Calu3 (cell line): Measurements from ENCODE around the gene PARM1. TPM values are rescaled to one million over a fixed set of nuclear protein-coding genes. Genes with fewer than 3 reads are reported as not detected.

ENCODE experiments used
- BruUV-seq: library from RNA; stranded (reverse); fragments of 400-500 nt; replicated peaks from 2 replicates; lab custom pipeline; 2021; lab: Mats Ljungman, UMichigan
- CTCF ChIA-PET: fragments of 300-600 bp; sonication (Branson Sonifier 250); formaldehyde crosslinking; loops from one replicate; lab custom pipeline; 2022; ENCODE audit warnings: antibody characterized with exemption; lab: Charles Lee
- DNase-seq: peaks from one replicate; pipeline ENCODE4 v3.0.0; 2022
- H3K27ac Mint-ChIP-seq: one replicate; pipeline ENCODE4 v1.8.0; 2022; ENCODE audit warnings: mixed read lengths; ENCODE audit not compliant: unreplicated experiment
- H3K27me3 Mint-ChIP-seq: one replicate; pipeline ENCODE4 v1.8.0; 2022; ENCODE audit warnings: mixed read lengths; ENCODE audit not compliant: unreplicated experiment
- H3K36me3 Mint-ChIP-seq: one replicate; pipeline ENCODE4 v1.8.0; 2022; ENCODE audit warnings: mild to moderate bottlenecking, moderate library complexity, mixed read lengths; ENCODE audit not compliant: insufficient read depth, unreplicated experiment
- H3K4me1 Mint-ChIP-seq: one replicate; pipeline ENCODE4 v1.8.0; 2022; ENCODE audit warnings: mild to moderate bottlenecking, low read depth, mixed read lengths; ENCODE audit not compliant: unreplicated experiment
- H3K4me3 Mint-ChIP-seq: one replicate; pipeline ENCODE4 v1.8.0; 2022; ENCODE audit warnings: mild to moderate bottlenecking, low read depth, moderate library complexity, mixed read lengths; ENCODE audit not compliant: unreplicated experiment
- H3K9me3 Mint-ChIP-seq: one replicate; pipeline ENCODE4 v1.8.0; 2022; ENCODE audit warnings: low read depth, mixed read lengths; ENCODE audit not compliant: unreplicated experiment
- CTCF ChIP-seq: fragments of 200-600 bp; IDR thresholded peaks from one replicate; pipeline ENCODE4 v1.8.0; 2022; ENCODE audit warnings: antibody characterized with exemption; ENCODE audit not compliant: unreplicated experiment
- intact Hi-C: fragments of 100-400 bp; cut with micrococcal nuclease; formaldehyde crosslinking; loops from one replicate; pipeline ENCODE4 v1.10.0; 2022; ENCODE audit not compliant: unreplicated experiment
- total RNA-seq: library from RNA; stranded (reverse); gene quantifications from 2 replicates; pipeline ENCODE4 v1.2.3, GENCODE V29; 2022

The PARM1 gene
- total RNA-seq, 1 experiment from 2014 or later: 4.4 TPM

GRCh38 chr4:74975082-74975481 is 42.2 kb downstream of the PARM1 start:
- Mint-ChIP-seq H3K4me1 (no peaks in the 10 kb centered on the region), H3K9me3 (peaks cover 5% of the 10 kb centered on the region)
- no peak for TF ChIP-seq CTCF

GRCh38 chr4:74975848-74976824 is 43.2 kb downstream of the PARM1 start:
- no peak for TF ChIP-seq CTCF
- Mint-ChIP-seq H3K27ac (no peak overlapping the region), H3K9me3 (peaks cover 5% of the 10 kb centered on the region), H3K36me3 (no peaks in the 10 kb centered on the region), H3K4me1 (no peaks in the 10 kb centered on the region), H3K27me3 (no peaks in the 10 kb centered on the region), H3K4me3 (no peak overlapping the region)
- no peak for DNase-seq
- no TSS peak for BruUV-seq
- CTCF ChIA-PET: no interaction called here
- intact Hi-C loops: no loop called here

More at GRCh38 chr4:74975082-74975481, 42.2 kb downstream of the PARM1 start:
- Mint-ChIP-seq H3K4me3 (no peak overlapping the region), H3K27ac (no peak overlapping the region), H3K27me3 (no peaks in the 10 kb centered on the region), H3K36me3 (no peaks in the 10 kb centered on the region)
- no peak for DNase-seq
- BruUV-seq: no TSS peak
- CTCF ChIA-PET: no interaction called here
- intact Hi-C loops: no loop called here

GRCh38 chr4:74982546-74983252 is 49.8 kb downstream of the PARM1 start:
- no TSS peak for BruUV-seq
- CTCF ChIA-PET: no interaction called here
- H3K9me3 Mint-ChIP-seq: peaks cover 5% of the 10 kb centered on the region
- no peaks in the 10 kb centered on the region for H3K27me3 Mint-ChIP-seq
- no peaks in the 10 kb centered on the region for H3K4me1 Mint-ChIP-seq
- TF ChIP-seq CTCF: no peak
- no peak overlapping the region for H3K4me3 Mint-ChIP-seq
- H3K36me3 Mint-ChIP-seq: no peaks in the 10 kb centered on the region
- DNase-seq: no peak
- no peak overlapping the region for H3K27ac Mint-ChIP-seq
- intact Hi-C loops: no loop called here

GRCh38 chr4:74983253-74983635 is 50.3 kb downstream of the PARM1 start:
- Mint-ChIP-seq H3K4me1 (no peaks in the 10 kb centered on the region), H3K36me3 (no peaks in the 10 kb centered on the region), H3K4me3 (no peak overlapping the region), H3K27ac (no peak overlapping the region), H3K27me3 (no peaks in the 10 kb centered on the region), H3K9me3 (peaks cover 5% of the 10 kb centered on the region)
- CTCF ChIA-PET: no interaction called here
- no peak for TF ChIP-seq CTCF
- no TSS peak for BruUV-seq
- no peak for DNase-seq
- intact Hi-C loops: no loop called here
